ELF-1 (cell line): ENCODE data around the gene CBFA2T3.

Experiments used
- DNase-seq: peaks from one replicate; pipeline ENCODE4 v3.0.0-alpha.2; 2016; ENCODE audit warnings: low read depth, low spot score

CBFA2T3 gene

DNA sequence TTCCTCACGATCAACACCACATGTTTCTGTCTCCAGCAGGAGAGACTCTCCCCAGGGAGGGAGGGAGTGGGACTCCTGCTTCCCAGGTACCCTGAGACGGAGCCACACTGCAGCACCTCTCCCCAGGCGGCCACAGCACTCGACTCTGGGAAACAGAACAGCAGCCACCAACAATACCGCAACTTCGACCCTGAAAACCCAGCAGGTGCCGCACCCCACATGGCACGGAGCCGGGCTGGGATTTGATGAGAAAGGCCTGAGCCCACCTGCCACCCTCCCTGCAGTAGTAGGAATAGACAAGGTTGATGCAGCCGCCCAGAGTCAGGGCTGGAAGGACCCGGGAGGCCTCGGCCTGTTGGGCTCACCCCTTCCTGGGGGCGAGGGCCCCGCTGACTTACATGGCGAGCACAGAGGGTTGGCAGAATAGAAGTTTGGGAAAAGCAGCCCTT lies 134.7 kb downstream of the CBFA2T3 start:
- no peak for DNase-seq

DNA sequence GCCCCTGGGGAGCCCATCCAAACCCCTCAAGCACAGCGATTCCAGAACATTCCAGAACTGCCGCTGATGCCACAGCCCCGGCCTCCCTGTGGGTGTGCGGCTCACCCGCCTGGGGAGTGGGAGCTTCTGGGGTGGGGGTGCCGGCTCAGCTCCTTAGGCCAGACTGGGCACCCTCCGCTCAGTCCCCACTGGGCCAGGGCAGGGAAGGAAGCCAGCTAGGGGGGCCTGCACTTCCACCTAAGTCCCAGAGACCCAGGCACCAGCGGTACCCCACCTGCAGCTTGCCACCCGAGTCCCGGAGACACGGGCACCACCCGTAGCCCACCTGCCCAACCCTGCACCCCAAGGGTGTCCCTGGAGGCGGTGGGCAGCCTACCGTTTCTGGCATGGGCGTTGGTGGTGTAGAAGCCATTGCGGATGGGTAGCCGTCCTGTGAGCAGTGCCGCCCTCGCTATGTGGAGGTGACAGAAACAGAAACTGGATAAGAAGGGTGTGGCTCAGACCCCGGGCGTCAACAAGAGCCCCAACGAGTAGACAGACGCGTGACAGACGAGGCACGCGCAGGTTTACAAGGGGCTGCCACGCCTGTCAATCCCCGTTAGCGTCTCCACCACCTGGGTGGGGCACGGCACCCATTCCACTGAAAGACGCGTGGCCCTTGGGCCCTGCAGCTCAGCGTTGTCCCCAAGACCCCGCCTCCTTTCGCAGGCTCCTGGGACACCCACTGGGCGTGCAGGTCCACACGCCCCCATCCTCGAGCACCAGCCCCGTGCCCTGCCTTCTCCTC lies 135.3 kb downstream of the CBFA2T3 start:
- no peak for DNase-seq

DNA sequence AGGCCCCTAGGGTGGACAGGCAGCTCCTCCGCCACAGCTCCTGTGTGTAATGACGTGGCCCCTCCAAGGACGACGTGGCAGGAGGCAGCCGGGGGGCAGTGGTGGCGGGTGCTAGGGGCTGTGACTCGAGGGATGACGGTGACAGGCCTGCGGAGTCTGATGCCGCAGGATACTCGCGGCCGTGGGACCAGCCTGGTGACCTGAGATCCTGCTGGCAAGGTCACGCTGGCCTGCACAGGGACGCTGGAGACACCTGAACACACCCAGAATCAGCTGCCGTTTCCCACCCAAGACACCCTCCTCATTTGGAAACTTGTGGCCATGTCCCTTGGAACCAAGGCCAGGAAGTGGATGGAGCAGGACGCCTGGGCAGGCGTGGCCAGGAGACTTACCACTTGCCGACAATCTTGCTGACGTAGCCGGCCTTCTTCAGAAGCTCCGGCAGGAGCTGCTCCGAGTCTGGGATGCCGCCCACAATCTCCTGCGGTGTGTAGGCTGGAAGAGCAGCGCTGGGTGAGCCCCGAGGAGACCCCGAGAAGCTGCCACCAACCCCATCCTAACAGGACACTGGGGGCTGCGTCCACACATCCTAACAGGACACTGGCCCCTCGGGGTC lies 136.3 kb downstream of the CBFA2T3 start:
- DNase-seq: no peak

DNA sequence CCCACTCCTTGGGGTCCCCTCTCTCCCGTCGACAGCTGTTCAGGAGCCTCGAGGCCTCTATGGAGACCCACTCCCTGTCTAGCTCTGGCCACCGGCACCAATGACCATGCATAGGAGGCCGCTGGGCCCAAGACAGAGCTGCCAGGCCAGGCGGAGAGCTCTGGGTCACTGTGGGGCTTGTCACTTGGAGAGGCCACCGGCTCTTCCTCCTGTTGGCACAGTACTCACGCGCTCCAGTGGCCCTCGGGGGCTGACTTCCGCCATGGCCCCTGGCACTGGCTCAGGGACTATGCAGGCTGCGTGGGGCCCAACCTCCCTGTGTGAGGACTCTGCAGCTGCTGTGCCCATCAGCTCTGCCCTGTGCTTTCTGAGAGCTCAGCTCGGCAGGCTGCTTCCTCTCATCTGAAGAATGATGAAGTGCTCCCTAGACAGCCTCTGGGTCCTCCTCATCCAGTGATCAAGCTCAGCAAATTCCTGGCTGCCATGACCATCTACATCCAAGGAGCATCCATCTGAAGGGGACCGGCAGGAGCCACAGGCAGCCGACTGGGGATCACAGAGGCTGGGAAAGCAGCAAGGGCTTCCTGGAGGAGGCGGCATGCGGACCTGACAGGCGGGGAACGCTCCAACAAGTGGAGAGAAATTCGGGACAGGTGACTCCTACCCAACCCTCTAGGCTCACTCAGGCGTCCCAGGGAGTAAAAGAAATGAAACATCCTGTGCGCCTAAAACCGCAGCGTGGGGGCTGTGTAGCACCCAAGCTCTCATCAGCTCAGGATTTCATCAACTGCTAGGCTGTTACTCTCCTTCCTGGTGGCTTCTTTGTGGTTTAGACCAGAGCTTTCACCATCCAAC lies 137.0 kb downstream of the CBFA2T3 start:
- DNase-seq: no peak

DNA sequence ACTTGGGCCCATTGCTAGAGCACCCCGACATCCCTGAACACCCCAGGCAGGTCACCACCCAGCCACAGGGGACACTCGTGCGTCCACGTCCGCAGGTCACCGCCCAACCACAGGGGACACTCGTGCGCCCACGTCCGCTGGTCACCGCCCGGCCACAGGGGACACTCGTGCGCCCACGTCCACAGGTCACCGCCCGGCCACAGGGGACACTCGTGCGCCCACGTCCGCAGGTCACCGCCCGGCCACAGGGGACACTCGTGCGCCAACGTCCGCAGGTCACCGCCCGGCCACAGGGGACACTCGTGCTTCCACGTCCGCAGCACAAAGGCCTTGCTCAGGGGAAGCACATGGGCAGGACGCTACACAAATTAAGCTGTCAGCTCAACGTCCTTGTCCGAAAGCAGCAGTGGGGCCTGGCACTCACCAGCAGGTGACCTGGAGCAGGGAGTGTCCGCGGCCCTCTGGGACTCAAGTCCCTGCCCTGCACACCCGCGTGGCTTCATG lies 137.9 kb downstream of the CBFA2T3 start:
- DNase-seq: peak; percentile 40

DNA sequence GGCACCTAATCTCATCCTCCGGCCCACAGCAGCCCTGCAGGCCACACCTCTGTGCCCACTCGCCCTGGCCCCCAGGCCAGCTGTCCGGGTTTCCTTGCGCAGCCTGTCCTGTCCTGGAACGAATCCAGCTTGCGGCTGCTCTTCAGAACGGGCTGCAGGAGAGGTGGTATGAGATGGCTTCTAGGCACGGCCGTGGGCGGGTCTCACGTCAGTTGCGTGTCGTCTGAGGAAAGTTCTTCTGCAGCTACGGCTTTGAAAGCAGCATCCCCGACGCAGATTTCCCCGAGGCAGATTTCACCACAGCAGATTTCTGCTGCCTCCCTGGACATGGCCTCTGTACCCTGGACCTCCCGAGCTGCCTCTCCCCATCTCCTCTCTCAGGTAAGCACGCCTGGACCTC lies 138.4 kb downstream of the CBFA2T3 start:
- DNase-seq: no peak

DNA sequence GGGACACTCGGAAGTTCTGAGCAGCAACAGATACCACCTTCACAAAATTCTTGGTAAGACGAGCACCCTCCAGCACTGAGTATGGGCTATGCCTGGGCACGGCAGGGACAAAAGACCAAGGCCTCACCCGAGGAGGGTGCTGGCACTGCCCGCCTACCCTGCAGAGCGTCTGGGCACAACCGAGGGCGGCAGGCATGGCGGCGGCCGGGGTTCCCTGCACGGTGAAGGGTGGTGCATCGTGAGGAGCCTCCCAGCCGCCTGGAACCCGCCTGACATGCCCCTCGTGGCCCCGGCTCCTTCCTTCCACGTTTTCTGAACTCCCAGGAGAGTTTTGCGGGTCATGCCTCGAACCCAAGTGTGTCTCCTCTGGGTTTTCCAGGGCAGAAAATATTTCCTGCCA lies 139.2 kb downstream of the CBFA2T3 start:
- no peak for DNase-seq

DNA sequence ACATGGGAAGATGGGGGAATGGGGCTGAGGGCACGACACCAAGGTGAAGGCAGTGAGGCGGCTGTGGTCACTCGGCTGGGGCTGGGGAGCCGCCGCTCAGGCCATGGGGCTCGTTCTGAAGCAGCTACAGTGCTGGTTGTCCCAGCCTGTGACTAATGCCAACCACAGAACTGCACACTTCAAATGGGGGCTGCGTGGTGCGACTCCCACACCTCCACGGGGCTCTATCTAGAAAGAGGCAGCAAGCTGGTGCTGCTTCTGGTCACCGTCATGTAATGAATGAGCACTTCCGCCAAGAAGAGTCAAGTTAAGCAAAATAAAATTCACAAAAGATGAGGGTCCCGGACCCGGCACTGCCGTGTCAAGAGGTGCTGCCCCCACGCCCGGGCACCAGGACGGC lies 140.2 kb downstream of the CBFA2T3 start:
- no peak for DNase-seq

DNA sequence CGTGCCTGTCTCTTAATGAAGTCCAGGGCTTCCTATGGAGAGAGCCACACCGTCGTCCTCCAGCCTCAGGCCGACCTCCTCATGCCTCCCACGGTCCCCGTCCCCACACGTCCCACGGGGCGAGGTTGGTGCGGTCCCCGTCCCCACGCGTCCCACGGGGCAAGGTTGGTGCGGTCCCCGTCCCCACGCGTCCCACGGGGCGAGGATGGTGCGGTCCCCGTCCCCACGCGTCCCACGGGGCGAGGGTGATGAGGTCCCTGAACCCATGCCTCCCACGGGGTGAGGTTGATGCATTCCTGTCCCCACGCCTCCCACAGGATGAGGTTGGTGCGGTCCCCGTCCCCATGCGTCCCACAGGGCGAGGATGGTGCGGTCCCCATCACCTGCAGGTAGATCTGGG lies 141.2 kb downstream of the CBFA2T3 start:
- DNase-seq: no peak

DNA sequence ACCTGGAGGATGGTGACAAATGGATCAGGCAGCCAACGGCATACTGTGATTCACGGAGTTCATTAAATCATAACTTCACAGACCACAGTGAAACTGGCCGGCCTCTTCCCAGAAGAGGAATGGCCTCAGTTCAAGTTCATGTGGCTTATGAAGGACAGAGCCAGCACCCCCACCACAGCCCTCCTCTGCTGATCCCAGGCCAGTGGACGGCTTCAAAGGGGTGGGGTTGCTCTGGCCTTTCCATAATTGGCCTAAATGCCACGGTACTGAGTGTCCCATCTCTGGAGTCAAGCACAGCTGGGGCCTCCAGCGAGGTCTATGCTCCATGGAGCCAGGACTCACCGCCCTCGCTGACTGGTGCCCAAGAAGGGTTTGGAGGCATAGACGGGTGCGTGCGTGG lies 141.6 kb downstream of the CBFA2T3 start:
- DNase-seq: no peak

DNA sequence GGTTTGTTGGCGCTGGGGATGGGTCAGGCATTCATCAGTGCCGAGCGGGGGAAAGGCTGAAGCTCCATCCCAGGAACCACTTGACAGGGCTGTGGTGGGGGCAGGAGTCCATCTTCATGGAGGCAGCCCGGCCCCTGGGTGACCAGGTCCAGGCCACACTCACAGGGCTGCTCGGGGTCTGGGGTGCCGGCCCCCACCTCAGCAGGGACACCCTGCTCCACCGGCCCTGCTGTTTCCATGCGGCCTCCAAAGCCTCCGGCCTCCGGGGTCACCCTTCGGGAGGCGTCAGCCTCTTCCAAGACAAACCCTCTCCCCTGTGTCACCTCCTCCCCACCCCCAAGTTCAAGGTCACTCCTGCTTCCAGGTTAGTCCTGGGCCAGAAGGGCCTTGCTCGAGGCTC lies 142.3 kb downstream of the CBFA2T3 start:
- DNase-seq: no peak

DNA sequence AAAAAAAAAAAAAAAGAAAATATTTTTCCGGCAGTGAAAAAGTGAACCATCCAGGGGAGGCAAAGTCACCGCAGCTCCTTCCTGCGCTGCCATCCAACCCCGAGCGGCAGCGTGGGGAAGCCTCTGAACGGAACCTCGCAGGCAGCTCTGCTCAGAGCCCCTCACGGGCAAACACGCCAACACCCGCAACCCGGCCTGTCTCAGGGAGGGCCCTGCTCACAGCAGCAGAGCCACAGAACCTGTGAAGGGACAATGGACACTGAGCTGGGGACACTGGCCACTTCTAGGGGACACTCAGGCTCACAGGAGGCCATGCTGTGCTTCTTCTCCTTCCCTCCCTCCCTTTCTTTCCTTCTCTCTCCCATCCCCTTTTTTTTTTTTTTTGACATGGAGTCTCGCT lies 143.9 kb downstream of the CBFA2T3 start:
- no peak for DNase-seq

DNA sequence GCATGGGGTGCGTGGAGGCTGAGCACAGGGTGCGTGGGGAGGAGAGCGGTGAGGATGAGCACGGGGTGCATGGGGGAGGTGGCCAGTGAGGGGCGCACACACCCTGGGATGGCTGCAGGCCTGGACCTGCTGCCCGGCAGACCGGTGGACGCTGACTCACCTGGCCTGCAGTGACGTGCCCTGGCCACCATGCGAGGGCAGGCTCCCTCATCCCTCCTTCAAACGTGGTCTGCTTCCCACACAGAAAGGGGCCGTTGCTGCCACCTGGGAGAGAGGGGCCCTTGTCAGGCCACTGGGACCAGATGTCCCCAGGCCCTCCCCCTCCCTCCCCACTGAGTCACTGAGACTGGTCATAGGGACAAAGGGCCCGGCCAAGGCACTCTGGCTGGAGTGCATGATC lies 145.2 kb downstream of the CBFA2T3 start:
- DNase-seq: no peak

DNA sequence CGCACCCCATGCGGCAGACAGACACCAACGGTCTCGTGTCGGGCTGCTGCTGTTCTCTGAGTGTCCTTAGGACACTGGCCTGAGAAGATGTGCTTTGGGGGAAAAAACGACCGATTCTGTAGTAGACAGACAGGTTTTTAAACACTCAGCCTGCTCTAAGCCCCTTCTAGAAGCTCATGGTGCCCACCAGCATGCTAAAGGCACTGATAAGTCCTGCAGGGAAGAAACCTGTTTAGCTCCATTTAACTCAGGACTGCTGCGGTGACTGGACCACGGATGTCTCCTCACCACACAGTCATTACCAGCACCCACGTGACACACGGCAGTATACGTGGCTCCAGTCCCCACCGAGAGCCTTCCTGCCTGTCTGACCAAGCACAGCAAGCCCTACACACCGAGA lies 146.2 kb downstream of the CBFA2T3 start:
- no peak for DNase-seq

DNA sequence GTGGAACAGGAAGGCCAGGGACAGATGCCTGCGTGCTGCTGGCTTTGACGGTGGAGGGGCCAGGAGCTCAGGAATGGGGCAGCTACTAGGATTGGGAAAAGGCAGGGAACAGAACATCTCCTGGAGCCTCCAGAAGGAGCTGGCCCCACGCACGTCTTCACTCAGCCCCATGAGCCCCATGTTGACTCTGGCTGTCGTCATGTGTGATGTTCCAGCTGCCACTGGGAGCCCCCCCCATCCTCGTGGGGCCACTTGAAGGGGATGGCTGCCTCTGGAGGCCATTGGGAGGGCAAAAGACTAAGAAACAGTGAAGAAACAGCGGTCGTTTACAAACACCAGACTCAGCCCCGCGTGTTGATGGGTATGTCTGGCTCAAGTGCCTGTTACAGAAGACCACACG lies 146.7 kb downstream of the CBFA2T3 start:
- DNase-seq: no peak

DNA sequence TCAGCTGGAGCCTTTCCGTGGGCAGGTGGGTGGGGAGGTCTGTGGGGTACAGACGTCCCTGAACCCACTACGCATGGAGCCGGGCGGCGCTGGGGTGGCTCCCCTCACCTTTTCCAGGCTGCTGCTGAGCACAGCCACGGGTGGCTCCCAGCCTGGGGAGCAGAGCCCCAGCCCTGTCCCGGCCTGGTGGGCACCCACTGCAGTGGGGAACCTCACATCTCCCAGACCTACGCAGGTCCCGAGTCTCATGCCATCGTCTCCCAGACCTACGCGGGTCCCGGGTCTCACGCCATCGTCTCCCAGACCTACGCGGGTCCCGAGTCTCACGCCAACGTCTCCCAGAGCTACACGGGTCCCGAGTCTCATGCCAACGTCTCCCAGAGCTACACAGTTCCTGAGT lies 148.3 kb downstream of the CBFA2T3 start:
- DNase-seq: no peak

DNA sequence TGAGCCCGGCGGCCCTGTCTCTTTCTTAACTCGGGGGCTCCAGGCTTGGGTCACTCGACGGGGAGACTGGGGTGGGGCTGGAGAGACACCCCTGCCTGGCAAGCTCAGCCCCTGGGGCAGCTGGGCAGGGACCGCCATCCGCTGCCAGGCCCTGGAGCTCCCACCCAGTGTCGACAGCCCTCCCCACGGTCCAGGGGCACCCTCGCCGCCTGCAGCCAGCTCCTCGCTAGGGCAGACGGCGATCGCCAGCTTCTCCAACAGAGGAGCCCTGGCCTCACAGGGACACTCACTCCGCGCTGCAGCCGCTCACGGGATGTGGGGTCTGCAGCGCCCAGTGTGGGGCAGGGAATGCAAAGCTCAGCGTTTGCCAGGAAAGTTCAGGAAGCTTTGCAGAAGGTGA lies 149.3 kb downstream of the CBFA2T3 start:
- DNase-seq: no peak

DNA sequence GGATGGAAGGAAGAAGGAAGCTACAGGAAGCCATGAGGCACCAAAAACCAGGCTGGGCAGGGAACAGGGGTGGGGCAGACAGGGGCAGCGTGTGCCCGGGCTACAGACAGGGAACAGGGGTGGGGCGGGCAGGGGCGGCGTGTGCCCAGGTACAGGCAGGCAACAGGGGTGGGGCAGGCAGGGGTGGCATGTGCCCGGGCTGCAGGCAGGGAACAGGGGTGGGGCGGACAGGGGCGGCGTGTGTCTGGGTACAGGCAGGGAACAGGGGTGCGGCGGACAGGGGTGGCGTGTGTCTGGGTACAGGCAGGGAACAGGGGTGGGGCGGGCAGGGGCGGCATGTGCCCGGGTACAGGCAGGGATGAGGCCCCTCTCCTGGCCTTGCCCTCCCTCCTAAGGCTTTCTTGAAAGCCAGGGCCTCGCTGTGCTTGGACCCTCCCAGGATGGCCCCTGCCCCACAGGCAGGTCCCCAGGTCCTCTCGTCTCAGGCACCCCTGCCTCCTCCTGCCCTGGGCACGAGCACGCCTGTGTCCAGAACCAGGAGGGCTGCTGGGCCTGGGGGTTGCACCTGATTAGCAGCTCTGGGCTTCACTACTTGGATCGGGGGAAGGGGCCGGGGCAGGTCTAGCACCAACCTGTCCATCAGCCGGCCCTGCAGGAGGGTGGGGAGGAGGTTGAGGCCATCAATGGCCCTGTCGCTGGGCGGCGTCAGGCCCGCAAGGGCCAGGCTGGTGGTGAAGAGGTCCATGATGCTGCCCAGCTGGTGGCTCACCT lies 150.8 kb downstream of the CBFA2T3 start:
- no peak for DNase-seq

DNA sequence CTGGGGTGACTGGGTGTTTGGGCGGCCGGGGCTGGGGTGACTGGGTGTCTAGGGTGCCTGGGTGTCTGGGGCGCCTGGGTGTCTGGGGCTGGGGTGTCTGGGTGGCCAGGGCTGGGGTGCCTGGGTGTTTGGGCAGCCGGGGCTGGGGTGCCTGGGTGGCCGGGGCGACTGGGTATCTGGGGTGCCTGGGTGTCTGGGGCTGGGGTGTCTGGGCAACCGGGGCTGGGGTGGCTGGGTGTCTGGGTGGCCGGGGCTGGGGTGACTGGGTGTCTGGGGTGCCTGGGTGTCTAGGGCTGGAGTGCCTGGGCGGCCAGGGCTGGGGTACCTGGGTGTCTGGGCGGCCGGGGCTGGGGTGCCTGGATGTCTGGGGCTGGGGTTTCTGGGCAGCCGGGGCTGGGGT lies 151.9 kb downstream of the CBFA2T3 start:
- DNase-seq: no peak
